Activated CD8-positive, alpha-beta memory T cell treated with anti-CD3 and anti-CD28 coated beads for 36 hours (primary cell): ENCODE results near the gene ELOVL4. TPM values are rescaled to one million over a fixed set of nuclear protein-coding genes. Genes with fewer than 3 reads are reported as not detected.

Source experiments
- CTCF ChIA-PET: fragments of 350-600 bp; sonication (Branson Sonifier 250); formaldehyde crosslinking; loops from one replicate; lab custom pipeline; 2021; ENCODE audit warnings: antibody characterized with exemption; lab: Charles Lee
- POLR2A ChIA-PET: fragments of 350-600 bp; sonication (Branson Sonifier 250); formaldehyde crosslinking; loops from one replicate; lab custom pipeline; 2021; ENCODE audit warnings: antibody characterized with exemption; lab: Charles Lee
- total RNA-seq, 2 experiments: library from RNA; stranded (reverse); gene quantifications; one replicate each; pipeline ENCODE4 v1.2.3, GENCODE V29; 2021

Gene ELOVL4
- total RNA-seq, 2 experiments from 2014 or later: 1.7 to 2.2 TPM

GRCh38 chr6:79927758-79928157 is 19.6 kb downstream of the ELOVL4 start:
- POLR2A ChIA-PET: no interaction called here
- CTCF ChIA-PET: no interaction called here

- CTCF ChIA-PET: no interaction called here
- POLR2A ChIA-PET: no interaction called here
Observed at GRCh38 chr6:79923270-79923669, 24.1 kb downstream of the ELOVL4 start.

- ChIA-PET CTCF (no interaction called here), POLR2A (no interaction called here)
Observed at GRCh38 chr6:79922018-79922417, 25.3 kb downstream of the ELOVL4 start.

- ChIA-PET POLR2A (no interaction called here), CTCF (no interaction called here)
Observed at GRCh38 chr6:79913369-79913768, 34.0 kb downstream of the ELOVL4 start.

GRCh38 chr6:79911992-79912391 is 35.4 kb downstream of the ELOVL4 start:
- POLR2A ChIA-PET: no interaction called here
- CTCF ChIA-PET: no interaction called here

GRCh38 chr6:79909517-79909916 is 37.8 kb downstream of the ELOVL4 start:
- ChIA-PET POLR2A (no interaction called here), CTCF (no interaction called here)

- ChIA-PET CTCF (no interaction called here), POLR2A (no interaction called here)
Observed at GRCh38 chr6:79902046-79902445, 45.3 kb downstream of the ELOVL4 start.

GRCh38 chr6:79898076-79898475 is 49.3 kb downstream of the ELOVL4 start:
- CTCF ChIA-PET: no interaction called here
- POLR2A ChIA-PET: no interaction called here

GRCh38 chr6:79896075-79896449 is 51.3 kb downstream of the ELOVL4 start:
- CTCF ChIA-PET: no interaction called here
- POLR2A ChIA-PET: no interaction called here

- ChIA-PET CTCF (no interaction called here), POLR2A (no interaction called here)
Observed at GRCh38 chr6:79895382-79896074, 51.8 kb downstream of the ELOVL4 start.

GRCh38 chr6:79894939-79895338 is 52.4 kb downstream of the ELOVL4 start:
- ChIA-PET POLR2A (no interaction called here), CTCF (no interaction called here)

- ChIA-PET POLR2A (no interaction called here), CTCF (no interaction called here)
Observed at GRCh38 chr6:79888587-79888986, 58.8 kb downstream of the ELOVL4 start.

- ChIA-PET POLR2A (no interaction called here), CTCF (no interaction called here)
Observed at GRCh38 chr6:79878142-79878748, 69.1 kb downstream of the ELOVL4 start.

GRCh38 chr6:79874531-79875134 is 72.7 kb downstream of the ELOVL4 start:
- CTCF ChIA-PET: no interaction called here
- POLR2A ChIA-PET: no interaction called here

GRCh38 chr6:79872986-79873385 is 74.4 kb downstream of the ELOVL4 start:
- POLR2A ChIA-PET: no interaction called here
- CTCF ChIA-PET: no interaction called here

- ChIA-PET POLR2A (no interaction called here), CTCF (no interaction called here)
Observed at GRCh38 chr6:79872303-79872702, 75.0 kb downstream of the ELOVL4 start.

- CTCF ChIA-PET: interaction anchor here (1.2 to 2.9 kb wide), 6 partner anchors 9 to 119 kb away, joined by 3 to 6 read pairs (median 4); no protein-coding TSS in a partner anchor
- POLR2A ChIA-PET: interaction anchor here (0.6 kb wide), 1 partner anchor 299 kb away, joined by 3 read pairs; no protein-coding TSS in a partner anchor
Observed at GRCh38 chr6:79869600-79870084, 77.7 kb downstream of the ELOVL4 start.

- CTCF ChIA-PET: interaction anchor here (1.2 to 2.9 kb wide), 6 partner anchors 8 to 119 kb away, joined by 3 to 6 read pairs (median 4); no protein-coding TSS in a partner anchor
- POLR2A ChIA-PET: no interaction called here
Observed at GRCh38 chr6:79869184-79869583, 78.2 kb downstream of the ELOVL4 start.

GRCh38 chr6:79868098-79868722 is 79.1 kb downstream of the ELOVL4 start:
- POLR2A ChIA-PET: no interaction called here

More at GRCh38 chr6:79868098-79868722, 79.1 kb downstream of the ELOVL4 start:
- CTCF ChIA-PET: interaction anchor here (0.7 to 2.9 kb wide), 6 partner anchors 38 to 224 kb away, joined by 3 to 6 read pairs (median 4); no protein-coding TSS in a partner anchor
